D341Med (cell line): ENCODE results near the gene NSUN7.

Experiments used
- DNase-seq: peaks from one replicate; pipeline ENCODE4 v3.0.0; 2012; ENCODE audit warnings: low spot score

Gene NSUN7

DNA sequence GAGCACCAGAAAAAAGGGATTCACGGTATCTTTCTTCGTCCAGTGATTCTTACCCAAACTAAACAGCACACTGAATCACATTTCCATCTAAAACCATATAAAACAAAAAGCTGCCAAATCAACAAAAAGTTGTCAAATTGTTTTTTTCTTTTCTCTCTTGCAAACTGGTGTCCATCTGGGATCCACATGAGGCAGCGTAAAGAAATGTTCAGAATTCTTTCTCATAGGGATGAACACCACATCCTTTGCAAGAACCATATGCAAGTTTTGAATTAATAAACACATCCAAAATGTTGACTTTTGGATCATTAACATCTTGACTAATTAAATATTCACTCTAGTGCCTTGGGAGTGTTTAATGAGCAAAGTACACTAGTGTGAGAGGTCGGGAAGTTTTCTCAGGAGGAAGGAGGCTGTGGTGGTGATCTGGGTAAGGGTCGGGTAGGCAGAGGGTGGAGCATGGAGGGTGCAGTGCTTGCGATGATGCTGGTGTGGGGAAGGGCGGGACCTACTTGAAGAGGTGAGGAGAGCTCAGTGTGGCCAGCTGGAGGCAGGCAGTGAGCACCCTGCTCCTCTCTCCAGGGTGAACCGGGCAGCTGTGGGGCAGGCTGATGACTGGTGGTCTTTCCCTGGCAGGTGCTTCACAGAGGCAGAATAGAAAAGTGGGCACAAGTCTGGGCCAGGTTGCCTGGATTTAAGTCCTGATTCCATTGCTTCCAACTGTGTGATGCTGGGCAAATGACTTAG, 72.8 kb downstream of the NSUN7 start:
- DNase-seq: no peak

DNA sequence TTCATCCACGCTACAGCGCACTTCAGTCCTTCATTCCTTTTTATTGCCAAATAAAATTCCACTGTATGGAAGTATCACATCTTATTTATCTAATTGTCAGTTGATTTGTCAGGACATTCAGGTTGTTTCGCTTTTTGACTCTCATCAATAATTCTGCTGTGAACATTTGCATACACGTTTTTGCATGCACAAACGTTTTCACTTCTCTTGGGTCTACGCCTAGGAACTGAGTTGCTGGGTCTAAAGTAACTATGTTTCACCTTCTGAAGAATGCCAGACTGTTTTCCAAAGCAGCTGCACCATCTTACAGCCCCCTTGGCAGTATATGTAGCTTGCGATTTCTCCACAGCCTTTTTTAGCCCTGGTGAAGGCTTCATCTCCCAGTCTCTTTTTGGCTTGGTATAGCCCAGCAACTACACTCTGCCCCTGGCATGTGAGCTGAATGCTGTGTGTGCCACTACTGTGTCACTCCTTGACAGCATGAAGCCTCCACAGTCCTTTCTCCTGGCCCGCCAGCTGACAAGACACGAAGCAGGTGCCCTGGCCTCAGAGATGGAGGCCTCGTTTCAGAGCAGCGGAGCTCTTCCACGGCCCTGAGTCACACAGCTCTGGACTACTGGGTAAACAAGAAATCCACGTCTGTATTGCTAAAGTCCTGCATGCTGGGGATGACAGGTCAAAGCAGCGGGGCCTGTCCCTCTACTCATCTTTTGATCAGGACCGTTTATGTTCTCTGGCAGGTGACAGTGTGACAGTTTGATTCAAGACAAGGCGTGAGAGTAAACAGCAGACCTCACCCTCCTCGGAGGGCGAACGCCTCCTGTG, 75.5 kb downstream of the NSUN7 start:
- DNase-seq: no peak

DNA sequence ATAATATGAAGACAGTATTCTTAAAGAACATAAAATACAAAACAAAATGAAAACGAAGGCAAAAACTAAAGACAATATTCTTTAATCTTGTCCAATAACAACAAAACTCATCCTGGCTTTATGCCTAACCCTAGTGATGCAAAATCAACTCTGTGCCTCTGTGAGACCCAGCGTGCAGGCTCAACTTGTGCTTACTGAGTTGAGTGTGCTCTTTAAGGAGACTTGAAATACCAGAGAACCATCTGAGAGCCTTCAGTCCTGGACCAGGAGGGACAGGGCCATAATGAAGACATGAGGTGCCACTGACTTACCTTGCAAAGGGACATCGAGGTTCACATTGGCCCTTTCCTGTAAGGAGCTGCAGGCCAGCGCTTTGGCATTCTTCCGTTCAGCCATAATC, 77.1 kb downstream of the NSUN7 start:
- no peak for DNase-seq

DNA sequence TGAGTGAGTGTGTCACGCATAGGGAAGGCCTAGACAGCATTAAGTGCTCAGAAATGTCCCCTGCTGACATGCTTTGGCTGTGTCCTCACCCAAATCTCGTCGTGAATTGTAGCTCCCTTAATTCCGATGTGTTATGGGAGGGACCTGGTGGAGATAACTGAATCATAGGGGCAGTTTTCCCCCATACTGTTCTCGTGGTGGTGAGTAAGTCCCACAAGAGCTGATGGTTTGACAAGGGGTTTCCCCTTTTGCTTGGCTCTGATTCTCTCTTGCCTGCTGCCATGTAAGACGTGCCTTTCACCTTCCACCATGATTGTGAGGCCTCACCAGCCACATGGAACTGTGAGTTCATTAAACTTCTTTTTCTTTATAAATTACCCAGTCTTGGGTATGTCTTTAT, 78.0 kb downstream of the NSUN7 start:
- DNase-seq: no peak

DNA sequence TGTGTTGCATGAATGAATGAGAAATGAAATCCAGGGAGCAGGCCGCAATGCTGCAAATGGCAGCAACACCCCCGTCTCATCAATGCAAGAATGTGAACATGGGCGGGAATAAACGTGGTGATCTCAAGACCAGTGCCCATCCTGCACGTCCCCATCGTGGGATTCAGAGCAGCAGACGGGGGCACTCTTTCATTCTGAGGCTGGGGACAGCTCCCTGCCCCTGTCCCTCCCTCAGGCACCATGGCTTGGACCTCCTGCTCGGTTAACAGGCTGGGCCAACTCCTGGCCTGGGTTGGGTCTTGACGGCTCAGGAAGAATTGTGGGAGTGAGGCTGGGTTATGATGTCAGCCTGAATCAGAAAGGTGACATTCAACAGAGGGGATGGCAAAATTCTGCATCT, 78.9 kb downstream of the NSUN7 start:
- no peak for DNase-seq

DNA sequence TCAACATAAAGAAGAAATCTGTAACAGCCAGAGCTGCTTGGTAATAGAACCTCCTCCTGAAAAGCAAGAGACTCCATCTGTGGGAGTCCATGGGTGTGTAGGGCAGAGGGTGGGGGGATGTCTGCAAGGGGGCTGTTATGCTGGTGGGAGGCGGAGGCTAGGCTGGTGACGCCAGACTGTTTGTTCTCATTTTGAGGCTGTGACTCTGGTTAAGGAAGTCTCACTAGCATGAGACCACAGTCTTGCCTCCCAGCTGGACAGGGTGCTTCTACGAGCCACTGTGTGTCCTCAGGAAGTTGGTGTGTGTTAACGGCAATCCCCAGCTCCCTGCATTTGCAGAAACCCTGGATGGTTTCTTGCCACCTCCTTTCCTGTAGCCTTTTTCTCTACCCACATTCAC, 79.8 kb downstream of the NSUN7 start:
- no peak for DNase-seq

DNA sequence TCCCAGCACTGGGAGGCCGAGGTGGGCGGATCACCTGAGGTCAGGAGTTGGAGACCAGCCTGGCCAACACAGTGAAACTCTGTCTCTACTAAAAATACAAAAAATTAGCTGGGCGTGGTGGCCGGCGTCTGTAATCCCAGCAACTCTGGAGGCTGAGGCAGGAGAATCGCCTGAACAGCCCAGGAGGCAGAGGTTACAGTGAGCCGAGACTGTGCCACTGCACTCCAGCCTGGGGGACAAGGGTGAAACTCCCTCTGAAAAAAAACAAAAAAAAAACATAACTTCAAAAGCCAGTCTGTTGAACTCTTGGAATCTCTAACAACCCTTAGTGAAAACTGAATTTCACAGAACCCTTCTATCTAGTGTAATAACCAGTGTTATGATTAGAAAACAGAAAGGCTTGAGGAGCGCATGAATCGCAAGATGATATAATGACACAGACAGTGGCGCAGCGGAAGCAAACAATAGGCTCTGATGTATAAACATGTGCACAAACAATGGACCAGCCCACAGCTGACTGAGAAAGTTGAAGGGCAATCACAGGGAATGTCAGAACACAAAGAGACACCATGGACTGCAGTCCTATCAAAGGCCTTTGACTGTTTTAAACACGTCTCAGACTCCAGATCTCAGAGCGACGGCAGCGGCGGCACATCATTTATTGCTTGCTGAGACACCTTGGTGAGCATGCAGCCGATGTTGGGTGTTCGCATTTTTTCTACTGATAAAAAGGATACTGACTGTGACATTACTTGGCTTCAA, 81.6 kb downstream of the NSUN7 start:
- no peak for DNase-seq

DNA sequence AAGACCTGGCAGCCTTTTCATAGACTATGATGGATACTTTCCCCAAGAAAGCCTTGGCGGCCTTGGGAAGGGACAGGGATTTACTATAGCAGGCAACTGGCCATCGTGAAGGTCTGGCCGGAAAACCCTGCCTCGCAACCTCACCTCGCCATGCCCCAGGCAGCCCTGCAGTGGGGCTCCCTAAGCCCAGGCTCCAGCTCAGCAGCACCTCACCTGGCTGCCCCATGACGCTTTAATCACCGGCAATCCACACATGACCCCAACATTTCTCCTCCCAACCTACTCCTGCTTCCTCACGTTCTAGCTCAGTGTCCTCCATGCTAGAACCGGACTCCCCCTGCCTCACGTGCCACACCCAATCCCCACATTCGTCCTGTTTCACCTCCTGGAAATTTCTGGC, 82.4 kb downstream of the NSUN7 start:
- no peak for DNase-seq

DNA sequence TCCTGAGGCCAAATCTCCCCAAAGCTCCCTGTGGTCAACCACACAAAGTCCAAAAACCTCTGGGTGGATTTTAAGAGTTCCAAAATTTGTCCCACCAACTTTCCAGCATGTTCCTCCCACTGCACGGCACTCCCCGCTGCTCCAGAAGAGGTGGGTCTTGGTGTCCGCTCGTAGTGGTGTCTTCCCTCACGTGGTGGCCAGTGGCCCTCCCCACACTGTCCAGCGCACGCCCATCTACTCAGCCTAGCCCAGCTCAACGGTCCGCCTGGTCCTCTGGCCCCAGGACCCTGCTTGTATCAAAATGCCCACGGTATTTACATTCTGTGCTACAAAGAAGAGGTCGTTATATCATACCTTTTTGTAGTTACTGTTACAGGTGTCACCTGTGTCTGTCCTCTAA, 83.5 kb downstream of the NSUN7 start:
- DNase-seq: no peak

DNA sequence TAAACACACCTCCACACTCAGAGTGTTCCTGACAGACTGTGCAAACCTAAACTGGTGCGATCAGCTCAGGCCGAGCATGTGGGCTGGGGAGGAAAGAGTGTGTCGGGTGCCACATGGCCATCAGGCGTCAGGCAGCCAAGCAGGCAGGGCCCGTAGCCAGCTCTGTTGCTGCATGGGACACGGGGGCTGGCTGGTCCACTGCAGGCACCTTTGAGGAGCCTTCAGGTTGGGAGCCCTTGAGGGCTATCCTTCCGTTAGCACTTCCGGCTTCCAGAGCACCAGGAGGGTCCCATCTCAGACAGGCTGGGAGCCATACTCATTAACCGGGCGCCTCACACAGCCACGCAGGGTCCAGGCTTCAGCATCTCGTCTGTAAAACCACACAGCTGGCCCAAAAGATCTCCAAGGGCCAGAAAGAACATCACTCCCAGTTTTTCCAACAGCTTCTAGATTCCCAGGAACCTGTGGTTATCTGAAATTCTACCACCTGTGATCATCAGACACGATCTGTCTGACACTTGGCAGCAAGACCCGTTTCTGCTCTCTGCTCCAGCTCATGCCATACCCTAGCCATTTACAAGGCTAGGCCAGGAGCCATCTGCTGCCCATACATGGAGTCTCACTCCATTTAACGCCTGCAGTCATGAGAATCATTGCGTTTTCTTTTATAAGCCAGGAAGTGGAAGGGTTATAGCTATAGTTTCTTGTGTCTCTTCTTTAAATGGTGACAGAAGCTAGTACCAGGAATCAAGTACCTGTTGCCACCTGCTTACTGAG, 87.5 kb downstream of the NSUN7 start:
- no peak for DNase-seq

DNA sequence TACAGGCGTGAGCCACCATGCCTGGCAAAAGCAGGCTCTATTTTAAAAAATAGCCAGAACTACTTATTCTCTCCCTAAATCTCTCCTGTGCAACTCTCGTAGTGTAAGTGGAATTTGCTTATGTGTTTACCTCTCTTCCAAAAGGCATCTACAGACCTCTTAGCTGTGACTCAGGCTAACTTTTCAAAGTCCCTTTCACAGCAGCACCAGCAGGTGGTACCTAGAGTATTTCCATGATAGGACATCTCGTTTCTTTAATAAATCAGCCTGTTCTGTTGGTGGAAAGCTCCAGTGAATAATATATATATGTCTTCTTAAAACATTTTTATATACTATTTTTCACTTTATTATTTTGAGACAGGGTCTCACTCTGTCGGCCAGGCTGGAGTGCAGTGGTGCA, 89.0 kb downstream of the NSUN7 start:
- DNase-seq: no peak

DNA sequence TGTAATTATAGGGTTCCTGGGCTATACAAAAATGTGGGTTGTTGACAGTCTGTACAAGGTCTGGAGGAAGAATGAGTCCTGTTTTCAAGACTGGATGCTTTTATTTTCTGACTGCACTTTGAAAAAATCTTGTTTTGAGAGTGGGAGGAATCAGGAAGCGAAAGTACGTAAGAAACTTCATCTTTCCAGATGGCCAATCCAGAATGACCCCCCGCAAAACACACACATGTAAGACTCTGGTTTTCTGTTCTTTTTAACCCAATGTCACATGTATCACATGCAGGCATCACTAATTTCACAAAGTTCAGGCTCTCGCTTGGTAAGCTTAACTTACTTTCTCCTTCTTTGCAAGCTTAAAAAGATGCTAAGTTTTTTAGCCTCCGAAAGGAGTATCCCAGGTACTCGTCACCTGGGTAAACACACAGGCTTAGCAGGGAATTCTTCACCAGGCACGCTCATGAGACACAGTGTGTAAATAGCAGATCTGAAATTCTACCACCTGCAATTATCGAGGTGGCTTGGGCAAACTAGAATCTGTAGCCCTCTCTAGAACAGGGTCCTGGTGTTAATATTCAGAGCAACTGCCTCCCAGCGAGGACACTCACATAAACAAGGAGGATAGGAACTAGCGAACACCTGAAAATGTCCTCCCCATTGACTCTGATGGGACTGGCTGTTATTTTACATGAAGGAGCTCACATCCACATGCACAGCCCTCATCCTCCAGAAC, 90.7 kb downstream of the NSUN7 start:
- DNase-seq: no peak

DNA sequence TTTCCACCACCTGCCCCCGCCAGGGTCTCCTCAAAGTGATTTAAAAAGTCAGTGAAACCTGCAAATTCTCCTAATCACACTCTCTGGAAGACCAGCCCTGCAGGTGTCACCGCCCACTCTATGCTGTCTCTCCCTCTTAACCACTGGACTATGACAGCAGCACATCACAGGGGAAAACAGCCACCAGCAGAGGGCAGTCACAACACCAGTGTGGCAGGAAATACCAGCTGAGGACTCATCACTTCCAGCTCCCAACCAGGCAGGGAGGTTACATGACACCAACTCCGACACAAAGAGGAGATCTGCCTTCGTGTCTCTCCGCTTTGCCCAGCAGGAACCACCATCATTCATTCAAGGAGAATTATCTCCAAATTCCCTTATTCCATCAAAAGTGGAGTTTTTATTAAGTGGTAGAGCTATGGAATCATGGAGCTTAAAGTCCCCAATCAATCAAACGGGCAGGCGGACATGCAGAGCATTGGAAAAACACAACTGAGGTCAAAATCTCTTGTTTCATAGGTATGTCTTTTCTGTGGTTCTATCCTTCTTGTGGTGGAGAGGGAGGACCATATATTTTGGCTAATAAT, 91.3 kb downstream of the NSUN7 start:
- DNase-seq: peak; percentile 79

DNA sequence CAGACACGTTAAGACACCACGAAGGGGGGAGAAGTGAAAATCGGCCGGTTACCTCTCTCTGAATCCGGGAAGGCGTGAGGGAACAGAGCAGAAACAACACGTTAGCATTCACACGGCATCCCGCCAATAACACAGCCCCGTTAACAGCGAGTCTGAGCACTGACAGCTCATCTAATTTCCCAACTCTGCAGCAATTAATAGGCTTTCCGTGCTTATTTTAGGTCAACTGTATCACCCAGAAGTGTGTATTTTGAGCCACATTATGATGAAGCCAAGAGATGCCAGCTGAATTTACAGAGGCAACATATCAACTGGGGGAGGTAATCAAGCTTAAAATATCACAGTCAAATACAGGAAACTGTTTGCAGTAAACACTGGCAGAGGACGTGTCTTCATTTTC, 92.6 kb downstream of the NSUN7 start:
- no peak for DNase-seq

DNA sequence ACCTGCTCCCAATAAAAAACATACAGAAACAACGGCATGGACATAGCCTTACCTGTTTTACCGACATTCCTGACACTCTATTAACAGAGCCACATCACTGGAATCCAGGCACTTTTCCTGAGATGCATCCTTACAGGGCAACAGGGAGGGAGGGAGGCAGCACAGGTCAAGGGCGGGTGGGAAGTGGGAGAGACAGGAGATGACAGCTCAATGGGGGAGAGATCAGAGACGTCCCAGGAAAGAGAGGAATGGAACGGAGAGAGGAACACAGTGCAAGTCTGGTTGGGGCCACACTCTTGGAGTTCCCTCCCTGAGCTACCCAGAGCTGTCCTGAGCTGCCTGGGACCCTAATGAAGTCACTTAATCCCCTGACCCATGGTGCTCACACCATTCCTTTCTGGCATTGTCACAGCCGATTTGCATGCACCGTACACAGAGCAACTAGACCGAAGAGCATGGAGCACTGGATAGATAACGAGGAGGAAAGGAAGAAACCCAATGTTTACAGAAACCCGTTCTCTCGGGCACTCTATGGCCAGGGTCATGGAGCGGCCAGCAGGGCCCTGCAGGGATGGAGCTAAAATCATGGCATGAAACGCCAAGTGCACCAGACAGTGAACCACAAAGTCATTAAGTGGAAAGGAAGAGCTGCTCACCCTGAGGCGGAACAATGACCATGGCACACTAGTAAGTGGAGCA, 93.1 kb downstream of the NSUN7 start:
- no peak for DNase-seq

DNA sequence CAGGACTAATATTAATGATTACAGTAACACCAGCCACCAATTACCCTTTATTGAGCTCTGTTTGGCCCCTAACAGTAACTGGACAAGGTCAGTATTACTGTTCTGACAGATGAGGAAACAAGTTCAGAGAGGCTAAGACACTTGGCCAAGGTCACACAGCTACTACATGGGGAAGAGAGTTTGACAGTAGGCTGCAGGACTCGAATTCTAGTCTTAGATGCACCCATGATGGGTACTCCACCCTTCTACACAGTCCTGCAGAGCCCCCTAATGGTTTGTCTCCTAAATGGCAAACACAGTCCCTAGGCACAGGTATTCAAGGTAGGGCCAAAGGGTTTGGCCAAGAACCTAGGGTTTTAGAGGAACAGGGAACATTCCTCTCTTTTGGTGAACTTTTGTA, 93.9 kb downstream of the NSUN7 start:
- DNase-seq: no peak

DNA sequence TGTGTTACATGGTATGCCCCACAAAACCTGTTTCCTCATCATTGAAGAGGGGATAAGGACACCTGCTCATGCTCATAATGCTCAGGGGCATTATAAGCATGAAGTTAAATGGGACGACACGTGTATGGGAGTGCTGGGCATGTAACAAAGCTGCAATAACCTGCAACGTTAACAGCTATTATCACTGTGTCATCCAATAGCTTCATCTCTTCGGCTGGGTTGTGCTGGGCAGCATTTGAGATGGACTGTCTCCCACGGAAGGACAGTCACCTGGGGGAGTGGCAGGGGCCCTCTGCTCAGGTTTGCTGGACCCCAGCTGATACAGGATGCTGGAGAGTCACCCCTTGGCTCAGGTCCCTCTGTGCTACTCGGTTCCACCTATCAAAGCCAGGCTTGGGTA, 94.5 kb downstream of the NSUN7 start:
- no peak for DNase-seq

DNA sequence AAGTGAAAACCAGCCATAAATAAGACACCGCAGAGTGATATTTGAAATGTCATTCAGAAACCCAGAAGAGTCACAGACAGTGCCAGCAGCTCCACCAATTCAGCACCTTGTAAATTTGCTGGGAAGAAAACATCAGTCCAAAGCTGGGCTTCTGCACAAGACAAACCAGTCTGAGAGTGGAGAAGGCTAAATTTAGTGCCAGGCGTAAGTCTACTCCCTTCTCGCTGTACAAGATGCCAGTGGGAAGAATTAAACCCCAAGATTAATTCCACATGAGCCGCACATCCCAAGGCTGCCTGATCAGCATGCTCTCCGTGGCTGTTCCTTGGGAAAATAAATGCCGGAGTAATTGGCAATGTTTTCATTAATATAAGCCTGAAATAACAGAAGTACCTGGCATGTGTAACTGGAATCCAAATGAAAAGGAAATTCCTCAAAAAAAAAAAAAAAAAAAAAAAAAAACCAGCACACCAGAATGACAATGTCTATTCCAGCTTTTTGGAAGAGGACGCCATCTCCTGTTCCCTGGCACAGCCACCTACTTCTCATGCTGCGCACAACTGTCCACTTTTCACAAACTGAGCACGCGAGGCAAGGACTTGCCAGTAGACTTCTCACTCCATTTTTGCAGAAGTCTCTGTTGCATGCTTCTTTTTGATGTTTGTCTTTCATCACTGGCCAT, 95.5 kb downstream of the NSUN7 start:
- DNase-seq: no peak

DNA sequence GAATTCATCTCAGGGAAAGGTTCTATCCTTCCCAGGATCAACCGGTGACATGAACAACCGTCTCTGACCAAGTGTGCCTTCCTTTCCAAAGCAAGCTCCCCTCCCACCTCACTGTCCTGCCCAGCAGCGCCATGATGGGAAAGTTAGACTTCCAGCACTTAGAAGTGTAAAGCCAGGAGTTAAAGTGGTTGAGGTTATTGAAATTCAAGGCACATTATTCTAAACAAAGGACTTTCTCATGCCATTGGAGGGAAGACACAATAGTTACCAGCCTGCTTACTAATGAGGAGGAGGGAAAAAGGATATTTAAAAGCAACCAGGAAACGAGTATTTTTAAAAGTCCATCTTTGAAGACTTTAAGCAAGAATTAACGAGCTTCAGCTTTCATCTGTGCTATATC, 96.8 kb downstream of the NSUN7 start:
- DNase-seq: no peak

DNA sequence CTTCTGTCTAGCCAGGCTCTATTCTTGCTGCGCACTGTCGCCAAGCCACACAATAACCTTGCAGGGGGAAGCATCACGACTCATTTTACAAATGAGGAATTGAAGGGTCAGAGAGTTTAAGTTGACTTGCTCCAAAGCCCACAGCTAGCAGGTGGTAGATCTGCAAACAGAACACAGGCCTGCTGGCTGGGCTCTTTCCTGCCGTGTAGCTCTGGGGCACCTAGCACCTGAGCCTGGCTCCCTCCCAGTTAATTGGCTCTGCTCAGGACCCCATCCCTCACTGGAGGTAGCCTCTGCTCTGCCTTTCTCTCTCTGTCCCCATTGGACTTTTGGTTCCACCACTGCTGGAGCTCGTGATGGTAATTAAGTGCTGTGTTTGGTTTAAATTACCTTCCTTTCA, 98.5 kb downstream of the NSUN7 start:
- no peak for DNase-seq
